Lower leg skin (tissue), 4 donors: ENCODE data around the gene CLIC3. TPM values are rescaled to one million over a fixed set of nuclear protein-coding genes. Genes with fewer than 3 reads are reported as not detected.

Source experiments
- DNase-seq, 2 donors: peaks; one replicate each; pipeline ENCODE4 v3.0.0-alpha.2; 2019; ENCODE audit warnings: low spot score in 2 of 2
- H3K4me3 ChIP-seq: fragments of 200-600 bp; sonication (generic); 2 replicates; pipeline ENCODE4 v1.5.1; 2017; ENCODE audit warnings: mild to moderate bottlenecking, low read depth; ENCODE audit not compliant: poor library complexity, severe bottlenecking
- CTCF ChIP-seq, 3 donors: fragments of 450-650 bp; IDR thresholded peaks; one replicate each; pipeline ENCODE4 v1.5.1; 2016; ENCODE audit warnings: antibody characterized with exemption in 3 of 3, mild to moderate bottlenecking in 3 of 3, moderate library complexity in 2 of 3
- POLR2A ChIP-seq, 2 donors: fragments of 450-650 bp; IDR thresholded peaks; one replicate each; pipeline ENCODE4 v1.6.1; 2016 to 2017; ENCODE audit warnings: antibody characterized with exemption in 2 of 2, mild to moderate bottlenecking in 1 of 2, moderate library complexity in 1 of 2
- WGBS, 2 donors: methylation state at CpG; one replicate each; pipeline ENCODE4 v1.1.5; 2018; 5-methylcytosine and 5-hydroxymethylcytosine counted together
- intact Hi-C: fragments of 100-400 bp; cut with DNase I; formaldehyde crosslinking; loops from one replicate; pipeline ENCODE4 v1.15.0; 2023; ENCODE audit warnings: low total_unique reads
- total RNA-seq, 4 donors: library from RNA; depleted of rRNA; stranded (reverse); fragments of >200 nt; gene quantifications; one replicate each; pipeline ENCODE4 v1.1.0, GENCODE V29; 2016

The CLIC3 gene
- total RNA-seq, 4 donors from 2014 or later = 114 to 328 (median 163) TPM

- TF ChIP-seq CTCF (IDR thresholded peaks at IDR 0.05) (no peak), POLR2A (IDR thresholded peaks at IDR 0.05) (no peak)
Observed at GRCh38 chr9:136997830-136998234, 1.5 kb upstream of the CLIC3 start.

GRCh38 chr9:136997371-136997770, 1.0 kb upstream of the CLIC3 start:
- no peak overlapping the region for H3K4me3 ChIP-seq
- no peak for TF ChIP-seq POLR2A (IDR thresholded peaks at IDR 0.05)
- no peak for TF ChIP-seq CTCF (IDR thresholded peaks at IDR 0.05)
- WGBS, 2 donors = 80 to 86% methylated on average over 3 to 10 of the region's 10 CpGs
- DNase-seq = no peak
- intact Hi-C loops = no loop called here

More at GRCh38 chr9:136997830-136998234, 1.5 kb upstream of the CLIC3 start:
- 63 to 77% methylated on average over 18 of the region's 18 CpGs for WGBS, 2 donors
- H3K4me3 ChIP-seq = no peak overlapping the region
- no peak for DNase-seq
- intact Hi-C loops = no loop called here

GRCh38 chr9:136995772-136996311, 526 bp downstream of the CLIC3 start:
- WGBS, 2 donors = 5 to 14% methylated on average over 8 to 12 of the region's 12 CpGs
- H3K4me3 ChIP-seq = no peak overlapping the region
- DNase-seq = no peak
- no peak for TF ChIP-seq CTCF (IDR thresholded peaks at IDR 0.05)
- TF ChIP-seq POLR2A (IDR thresholded peaks at IDR 0.05) = no peak
- intact Hi-C loops = no loop called here

- TF ChIP-seq CTCF (IDR thresholded peaks at IDR 0.05) (no peak), POLR2A (IDR thresholded peaks at IDR 0.05) (no peak)
- DNase-seq = no peak
- intact Hi-C loops = no loop called here
- no peak overlapping the region for H3K4me3 ChIP-seq
- 20 to 26% methylated on average over 28 to 29 of the region's 30 CpGs for WGBS, 2 donors
Observed at GRCh38 chr9:136995362-136995761, 1.0 kb downstream of the CLIC3 start.

GRCh38 chr9:136994888-136995230, 1.5 kb downstream of the CLIC3 start:
- TF ChIP-seq POLR2A (IDR thresholded peaks at IDR 0.05) = no peak
- TF ChIP-seq CTCF (IDR thresholded peaks at IDR 0.05) = no peak
- WGBS, 2 donors = 55% methylated on average over 21 of the region's 40 CpGs; no CpG with 5 or more reads in 1 of the 2 donors
- no peak overlapping the region for H3K4me3 ChIP-seq
- intact Hi-C loops = no loop called here
- DNase-seq = no peak
